Raji (cell line): Measurements from ENCODE around the gene PRRT1B.
A peak's percentile ranks its signal among the peaks of the same experiment; 100 is the strongest.

Source experiments
- POLR2A ChIP-seq: IDR thresholded peaks from 2 replicates; pipeline ENCODE4 v1.6.1; 2011; ENCODE audit warnings: low read depth, low read length, control low read depth; ENCODE audit not compliant: insufficient read depth

Gene PRRT1B

DNA sequence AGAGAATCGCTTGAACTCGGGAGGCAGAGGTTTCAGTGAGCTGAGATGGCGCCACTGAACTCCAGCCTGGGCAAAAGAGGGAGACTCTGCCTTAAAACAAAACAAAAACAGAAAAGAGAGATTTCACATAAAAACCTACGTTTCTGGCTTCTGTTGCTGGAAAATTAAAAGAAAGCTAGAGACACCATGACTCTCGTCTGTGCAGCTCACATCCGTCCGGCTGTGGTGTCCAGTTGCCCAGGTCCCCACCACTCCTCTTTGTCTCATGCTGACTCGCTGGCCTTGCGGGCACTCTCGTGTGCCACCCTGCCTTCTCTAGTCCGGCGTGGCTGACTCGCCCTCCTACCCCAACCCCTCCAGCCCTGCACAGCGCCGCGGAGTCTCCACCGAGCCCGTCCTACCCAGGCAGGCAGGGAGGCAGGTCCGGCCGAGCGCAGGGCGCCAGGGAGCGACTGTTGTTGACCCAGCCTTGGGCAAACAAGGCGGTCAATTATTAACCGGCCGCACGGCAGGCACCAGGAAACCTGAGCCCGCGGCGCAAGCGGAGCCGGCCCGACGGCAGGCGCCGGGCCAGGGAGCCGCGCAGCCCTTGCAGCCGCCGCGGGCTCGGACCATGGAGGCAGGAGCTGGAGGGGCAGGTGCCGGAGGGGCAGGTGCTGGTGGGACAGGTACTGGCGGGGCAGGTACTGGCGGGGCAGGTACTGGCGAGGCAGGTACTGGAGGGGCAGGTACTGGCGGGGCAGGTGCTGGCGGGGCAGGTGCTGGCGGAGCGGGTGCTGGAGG lies at the start of gene PRRT1B:
TSS of gene PRRT1B (plus strand) at position 521 of the 783 bp plus-strand sequence. CDS start at position 614, 93 bp downstream.
- TF ChIP-seq POLR2A = no peak

DNA sequence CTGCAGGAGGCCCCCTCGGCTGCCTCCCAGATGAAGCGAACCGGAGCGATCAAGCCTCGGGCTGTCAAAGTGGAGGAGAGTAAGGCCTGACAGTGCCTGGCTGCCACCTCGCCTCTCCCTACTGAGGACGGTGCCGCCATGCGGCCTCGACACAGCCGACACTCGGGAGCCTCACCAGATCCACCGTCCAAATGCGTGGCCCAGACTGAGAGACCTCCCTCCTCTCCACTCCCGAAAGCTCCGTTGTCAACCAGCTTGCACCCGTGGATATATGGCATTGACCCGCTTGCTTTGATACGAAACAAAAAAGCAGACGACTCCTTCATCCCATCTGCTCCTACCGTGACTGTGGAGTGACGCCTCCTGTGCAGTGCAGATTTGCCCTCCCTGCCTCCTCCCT lies 49.5 kb upstream of the PRRT1B start:
- TF ChIP-seq POLR2A = no peak

DNA sequence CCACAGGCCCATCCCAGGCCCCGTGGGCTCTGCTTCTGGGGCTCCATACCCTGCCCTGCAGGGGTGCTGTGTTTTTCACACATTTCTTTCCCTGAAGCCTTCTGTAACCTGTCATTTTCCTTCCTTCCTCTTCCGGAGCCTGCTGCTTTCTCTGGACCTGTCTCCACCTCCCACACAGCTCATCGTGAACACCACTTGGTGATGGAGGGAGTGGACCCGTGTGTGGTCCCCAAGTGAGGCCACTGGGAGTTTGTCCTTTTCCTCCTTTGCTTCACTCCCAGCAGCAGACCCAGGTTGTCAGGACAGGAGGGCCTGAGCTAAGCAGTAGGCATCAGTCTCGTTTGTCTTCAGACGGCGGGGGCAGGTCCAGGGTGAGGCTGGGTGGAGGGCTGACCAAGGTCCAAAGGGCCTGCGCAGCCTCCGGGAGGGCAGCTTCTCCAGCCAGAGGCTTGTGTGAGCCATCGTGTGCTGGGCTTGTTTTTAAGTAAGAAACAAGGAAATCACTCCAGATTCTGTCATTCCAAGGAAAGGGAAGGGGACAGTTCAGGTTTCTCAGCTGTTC lies 48.4 kb upstream of the PRRT1B start:
- no peak for TF ChIP-seq POLR2A

DNA sequence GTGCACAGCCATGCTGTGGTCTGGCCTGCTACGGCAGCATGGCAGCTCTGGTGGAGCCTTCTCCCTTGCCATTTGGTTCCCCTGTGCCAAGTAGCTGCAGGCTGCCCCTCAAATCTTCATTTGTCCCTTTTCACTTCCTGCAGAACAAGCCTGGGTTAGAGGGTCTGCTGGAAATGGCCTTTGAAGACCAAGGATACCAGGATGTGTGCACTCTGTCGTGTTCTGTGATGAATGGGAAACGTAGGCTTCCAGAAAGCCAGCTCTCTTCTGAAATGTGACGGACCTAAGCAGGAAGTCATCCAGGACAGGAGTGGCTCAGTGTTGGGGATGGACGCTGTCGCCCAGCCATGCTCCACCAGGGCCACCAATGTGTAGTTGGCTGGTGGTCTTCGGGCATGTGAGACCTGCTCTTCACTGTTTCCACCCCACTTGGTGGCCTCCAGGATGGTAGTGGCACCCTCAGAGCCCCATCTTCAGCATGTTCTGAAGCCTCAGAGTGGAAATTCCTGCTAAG lies 46.0 kb upstream of the PRRT1B start:
- no peak for TF ChIP-seq POLR2A

DNA sequence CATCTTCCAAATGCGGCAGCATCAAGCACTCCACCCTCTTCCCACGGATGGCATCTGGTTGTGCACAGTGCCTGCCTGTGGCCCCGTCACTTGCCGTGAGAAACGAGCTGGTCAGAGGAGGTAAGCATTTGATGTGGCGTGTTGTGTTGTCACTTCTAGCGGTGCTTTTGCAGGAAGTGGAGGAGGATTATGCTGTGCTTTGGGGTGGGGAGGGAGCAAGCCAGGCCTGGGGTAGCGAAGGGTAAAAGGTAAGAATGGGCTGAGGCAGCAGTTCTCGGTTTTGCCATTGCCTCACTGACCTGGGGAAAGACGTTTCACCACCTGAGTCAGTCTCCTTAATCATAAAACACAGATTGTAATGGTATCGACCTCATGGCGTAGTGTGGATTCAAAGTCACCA lies 44.9 kb upstream of the PRRT1B start:
- no peak for TF ChIP-seq POLR2A

DNA sequence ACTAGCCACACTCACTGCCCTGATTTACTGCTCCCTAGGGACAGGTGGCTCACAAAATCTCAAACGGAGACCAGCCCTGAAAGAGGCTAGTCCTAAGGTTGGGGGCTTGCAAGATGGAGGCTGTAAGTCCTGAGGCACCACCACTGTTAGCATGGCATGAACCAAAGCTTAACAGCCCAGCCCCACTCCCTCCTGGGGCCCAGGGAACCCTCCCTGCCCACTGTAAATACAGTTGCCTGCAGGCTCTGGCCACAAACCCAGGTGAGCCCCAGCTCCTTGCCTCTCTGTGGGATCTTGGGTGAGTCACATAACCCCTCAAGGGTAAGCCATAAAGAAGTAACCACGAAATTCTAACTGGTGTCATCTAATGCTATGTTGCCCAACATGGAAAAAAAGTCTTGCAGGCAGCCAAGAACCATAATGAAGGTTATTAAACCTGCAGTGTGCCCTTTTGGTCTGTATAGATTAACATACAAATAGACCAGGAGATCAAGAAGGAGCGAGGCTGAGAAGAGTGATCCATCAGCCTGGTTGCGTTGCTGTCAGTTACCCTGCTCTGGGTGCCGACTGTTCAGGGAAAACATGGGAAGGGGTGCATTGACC lies 44.3 kb upstream of the PRRT1B start:
- no peak for TF ChIP-seq POLR2A

DNA sequence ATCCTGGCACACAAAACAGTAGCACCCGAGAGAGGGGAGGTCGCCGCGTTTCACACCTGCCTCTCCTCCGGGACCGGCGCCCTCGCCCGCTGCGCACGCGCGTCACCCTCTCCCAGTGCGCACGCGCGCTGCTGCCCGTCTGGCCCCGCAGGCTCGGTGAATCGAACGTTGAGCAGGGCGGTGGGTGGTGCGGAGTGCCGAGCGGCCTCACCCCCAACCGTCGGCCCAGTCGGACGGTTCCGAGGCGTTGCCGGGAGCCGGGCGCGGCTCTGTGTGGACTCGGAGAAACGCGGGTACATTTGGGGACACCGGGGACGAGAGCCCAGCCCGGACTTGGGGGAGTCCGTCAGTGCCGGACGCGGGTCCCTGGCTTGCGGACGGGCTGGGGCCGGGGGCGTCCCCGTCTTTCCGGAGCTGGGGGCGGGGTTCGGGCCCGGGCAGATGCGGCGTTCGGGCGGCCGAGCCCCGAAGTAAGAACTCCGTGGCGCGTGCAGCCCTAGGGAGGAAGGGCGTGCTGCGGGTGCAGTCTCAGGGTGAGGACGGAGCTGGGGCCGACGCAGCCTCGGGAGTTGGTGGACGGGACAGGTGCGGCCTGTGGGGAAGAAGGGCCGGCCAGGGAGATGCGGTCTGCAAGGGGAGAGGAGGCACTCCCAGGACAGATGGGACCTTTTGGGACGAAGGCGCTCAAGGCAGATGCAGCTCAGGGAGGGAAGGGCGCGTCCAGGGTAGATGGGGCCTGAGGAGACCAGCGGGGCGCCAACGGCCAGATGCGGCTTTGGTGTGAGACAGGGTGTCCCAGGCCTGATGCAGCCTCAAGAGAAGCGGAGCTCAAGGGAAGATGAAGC lies 42.3 kb upstream of the PRRT1B start, which contains the start of gene POMT1:
TSS of gene POMT1 (plus strand) at position 138 of the 845 bp plus-strand sequence. CDS start 1,301 bp downstream, outside the sequence.
- peak; percentile 76 for TF ChIP-seq POLR2A

DNA sequence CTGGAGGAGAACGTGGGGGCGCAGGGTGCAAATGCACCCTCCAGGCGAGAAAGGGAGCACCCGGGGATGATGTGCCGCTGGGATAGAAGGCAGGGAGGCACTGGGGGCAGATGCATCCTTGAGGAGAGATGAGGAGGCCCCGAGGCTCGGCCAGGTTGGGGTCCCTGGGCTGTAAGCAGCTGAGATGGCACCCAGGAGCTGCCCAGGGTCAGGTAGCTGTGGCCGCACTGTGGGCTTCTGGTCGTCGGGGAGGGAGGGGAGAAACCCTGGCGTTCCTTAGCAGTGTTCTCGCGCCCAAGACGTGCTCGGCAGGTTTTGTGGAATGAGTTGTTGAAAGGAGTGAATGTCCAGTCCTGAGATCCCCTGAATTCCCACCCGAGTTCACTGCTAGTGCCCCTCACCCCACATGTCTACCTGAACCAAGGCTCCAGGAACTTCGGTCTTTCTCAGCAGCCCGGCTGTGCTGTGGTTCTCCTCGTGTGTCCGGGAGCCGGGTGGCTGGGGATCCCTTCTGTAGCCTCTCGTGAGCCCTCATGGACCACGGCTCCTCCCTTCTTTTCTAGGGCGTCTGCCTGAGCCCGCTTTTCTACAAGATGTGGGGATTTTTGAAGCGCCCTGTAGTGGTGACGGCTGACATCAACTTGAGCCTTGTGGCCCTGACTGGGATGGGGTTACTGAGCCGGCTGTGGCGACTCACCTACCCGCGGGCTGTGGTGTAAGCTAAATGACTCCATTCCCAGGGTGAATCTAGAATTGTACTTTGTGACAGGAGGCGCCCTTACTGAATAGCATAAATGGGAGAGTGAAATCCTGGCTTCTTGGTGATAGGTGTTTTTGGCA lies 41.5 kb upstream of the PRRT1B start:
- TF ChIP-seq POLR2A = no peak

DNA sequence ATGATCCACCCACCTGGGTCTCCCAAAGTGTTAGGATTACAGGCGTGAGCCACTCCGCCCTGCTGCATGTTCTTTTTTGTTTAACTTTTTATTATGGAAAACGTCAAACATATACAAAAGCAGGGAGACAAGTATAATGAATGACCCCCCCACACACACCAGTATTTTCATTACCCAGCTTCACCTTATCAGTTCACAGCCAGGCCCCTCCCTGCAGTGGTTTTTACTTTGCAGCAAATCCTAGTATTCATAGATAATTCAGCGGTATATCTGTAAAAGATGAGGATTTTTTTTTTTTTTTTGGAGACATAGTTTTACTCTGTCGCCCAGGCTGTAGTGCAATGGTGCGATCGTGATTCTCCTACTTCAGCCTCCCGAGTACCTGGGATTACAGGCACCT lies 40.3 kb upstream of the PRRT1B start:
- TF ChIP-seq POLR2A = no peak

DNA sequence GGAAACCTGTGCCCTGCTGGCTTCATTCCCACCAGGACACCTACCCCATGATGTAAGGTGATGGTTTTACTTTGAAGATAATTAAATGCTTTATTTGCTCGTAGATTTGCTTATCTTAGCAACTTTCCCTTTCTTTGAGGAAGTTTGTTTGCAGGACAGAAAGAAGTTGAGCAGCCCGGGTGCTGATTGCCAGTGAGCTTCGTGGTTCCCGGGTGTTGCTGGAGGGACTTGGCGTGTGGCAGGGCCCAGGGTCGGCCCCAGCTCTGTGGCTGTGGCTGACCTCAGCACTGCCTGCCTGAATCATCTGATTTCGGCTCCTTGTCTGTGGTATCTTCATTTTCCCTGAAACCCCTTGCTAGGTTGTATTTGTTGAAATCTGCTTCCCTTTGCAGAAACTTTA lies 33.9 kb upstream of the PRRT1B start:
- no peak for TF ChIP-seq POLR2A

DNA sequence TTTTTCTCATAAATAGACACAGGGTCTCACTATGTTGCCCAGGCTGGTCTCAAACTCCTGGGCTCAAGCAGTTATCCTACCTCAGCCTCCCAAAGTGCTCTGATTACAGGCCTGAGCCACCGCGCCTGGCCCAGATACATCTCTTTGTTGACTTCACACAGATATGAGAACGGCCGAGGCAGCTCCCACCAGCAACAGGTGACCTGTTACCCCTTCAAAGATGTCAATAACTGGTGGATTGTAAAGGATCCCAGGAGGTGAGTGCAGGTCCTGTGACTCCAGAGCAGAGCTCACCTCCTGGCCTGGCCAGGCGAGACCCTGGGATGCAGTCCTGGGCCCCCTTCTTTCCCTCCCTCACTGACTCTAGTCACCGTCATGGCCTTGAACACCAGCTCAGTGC lies 33.4 kb upstream of the PRRT1B start:
- no peak for TF ChIP-seq POLR2A

DNA sequence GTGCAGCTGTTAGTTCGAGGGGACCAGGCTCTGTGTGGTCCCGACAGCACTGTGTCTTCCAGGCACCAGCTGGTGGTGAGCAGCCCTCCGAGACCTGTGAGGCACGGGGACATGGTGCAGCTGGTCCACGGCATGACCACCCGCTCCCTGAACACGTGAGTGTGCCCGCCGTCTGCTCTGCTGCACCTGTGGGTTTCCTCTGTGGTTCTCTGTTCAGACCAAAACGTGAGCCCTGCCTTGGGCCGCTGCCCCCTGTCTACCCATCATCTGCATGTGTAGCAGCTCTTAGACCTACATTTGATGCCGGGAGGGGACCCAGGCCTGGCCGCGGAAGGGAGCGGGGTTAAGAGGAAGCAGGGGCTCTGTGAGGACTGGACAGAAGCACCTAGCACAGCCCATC lies 32.1 kb upstream of the PRRT1B start:
- no peak for TF ChIP-seq POLR2A

DNA sequence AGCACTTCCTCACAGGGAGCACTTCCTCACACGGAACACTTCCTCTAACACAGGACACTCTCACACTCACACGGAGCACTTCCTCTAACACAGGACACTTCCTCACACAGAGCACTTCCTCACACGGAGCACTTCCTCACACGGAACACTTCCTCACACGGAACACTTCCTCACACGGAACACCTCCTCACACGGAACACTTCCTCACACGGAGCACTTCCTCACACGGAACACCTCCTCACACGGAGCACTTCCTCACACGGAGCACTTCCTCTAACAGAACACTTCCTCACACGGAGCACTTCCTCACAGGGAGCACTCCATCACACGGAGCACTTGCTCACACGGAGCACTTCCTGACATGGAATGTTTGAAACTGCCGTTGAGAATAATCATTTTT lies 29.2 kb upstream of the PRRT1B start:
- TF ChIP-seq POLR2A = no peak

DNA sequence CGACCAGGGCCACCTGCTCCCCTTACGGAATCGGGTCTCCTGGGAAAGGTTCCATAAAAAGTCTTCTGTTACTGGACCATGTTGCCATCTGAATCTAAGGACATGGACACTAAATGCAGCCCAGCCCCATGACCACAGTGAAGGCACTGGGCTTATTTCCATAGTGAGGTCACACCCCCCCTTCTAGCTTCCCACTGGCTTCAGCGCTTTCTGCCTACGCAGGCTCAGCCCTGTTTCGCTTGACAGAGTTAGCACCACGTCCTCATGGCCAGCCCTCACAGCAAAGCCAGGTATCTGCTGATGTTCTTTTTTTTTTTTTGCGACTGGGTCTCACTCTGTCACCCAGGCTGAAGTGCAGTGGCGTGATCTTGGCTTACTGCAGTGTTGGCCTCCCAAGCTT lies 28.4 kb upstream of the PRRT1B start:
- no peak for TF ChIP-seq POLR2A

DNA sequence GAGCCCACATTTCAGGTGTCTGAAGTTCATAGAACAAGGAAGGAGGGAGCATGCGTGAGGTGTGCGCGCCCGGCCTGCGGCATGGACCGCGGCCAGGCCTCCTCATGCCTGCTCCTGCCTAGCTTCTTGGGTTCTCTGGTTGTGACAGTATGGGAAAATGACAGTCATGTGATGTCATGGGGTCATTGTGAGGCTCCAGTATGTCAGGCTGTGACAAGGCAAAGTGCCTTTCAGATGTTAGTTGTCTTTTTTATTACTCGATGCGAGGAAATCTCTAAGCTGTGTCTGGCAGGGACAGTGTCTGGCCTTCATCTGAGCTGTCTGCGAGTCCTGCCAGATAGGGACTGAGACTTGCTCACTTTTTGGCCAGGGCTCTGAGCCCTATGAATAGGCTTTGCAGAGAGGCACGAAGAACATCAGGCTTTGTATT lies 27.5 kb upstream of the PRRT1B start:
- no peak for TF ChIP-seq POLR2A

DNA sequence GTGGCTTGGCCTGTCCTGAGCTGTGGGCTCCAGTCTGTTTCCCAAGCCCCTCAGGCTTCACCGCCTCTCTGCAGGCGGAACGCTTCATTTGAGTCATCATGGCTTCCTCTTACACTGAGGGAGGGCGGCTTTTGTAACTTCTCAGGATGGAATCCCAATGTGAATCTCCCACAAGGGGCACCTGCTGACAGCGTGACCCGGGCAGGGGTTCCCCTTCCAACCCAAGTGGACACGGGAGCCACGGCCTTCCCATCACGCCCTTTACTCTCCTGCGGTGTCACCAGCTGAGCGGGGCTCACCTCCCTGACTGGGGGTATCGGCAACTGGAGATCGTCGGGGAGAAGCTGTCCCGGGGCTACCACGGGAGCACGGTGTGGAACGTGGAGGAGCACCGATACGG lies 26.8 kb upstream of the PRRT1B start:
- TF ChIP-seq POLR2A = no peak
